HepG2 (cell line): ENCODE results near the gene CEP250. TPM values are rescaled to one million over a fixed set of nuclear protein-coding genes. Genes with fewer than 3 reads are reported as not detected.
A peak's percentile ranks its signal among the peaks of the same experiment; 100 is the strongest.

Source experiments
- CEBPB ChIP-seq: IDR thresholded peaks from 2 replicates; pipeline ENCODE4 v1.6.1; 2011; ENCODE audit warnings: low read depth, low read length, improper control_type of control experiment, borderline replicate concordance
- DNMT3B ChIP-seq: conservative IDR thresholded peaks from 2 replicates; pipeline ENCODE4 v1.6.1; 2016; ENCODE audit warnings: missing biosample characterization, control low read depth
- FOXA3 ChIP-seq: IDR thresholded peaks from 2 replicates; pipeline ENCODE4 v1.6.1; 2016; ENCODE audit warnings: missing genetic modification reagents, missing compliant biosample characterization
- KLF12 ChIP-seq: sonication (generic); formaldehyde crosslinking; IDR thresholded peaks from 2 replicates; pipeline ENCODE4 v1.4.0; 2020; ENCODE audit warnings: missing genetic modification reagents, borderline replicate concordance
- NFE2L1 ChIP-seq: sonication (generic); formaldehyde crosslinking; IDR thresholded peaks from 2 replicates; pipeline ENCODE4 v1.4.0; 2020; ENCODE audit warnings: missing genetic modification reagents, mild to moderate bottlenecking, borderline replicate concordance
- NR2F2 ChIP-seq: IDR thresholded peaks from 2 replicates; pipeline ENCODE4 v1.6.1; 2012; ENCODE audit warnings: low read depth, inconsistent platforms, borderline replicate concordance
- SIX4 ChIP-seq: sonication (generic); formaldehyde crosslinking; IDR thresholded peaks from 2 replicates; pipeline ENCODE4 v1.4.0; 2020; ENCODE audit warnings: missing genetic modification reagents
- SRSF1 ChIP-seq: fragments of 200-400 bp; formaldehyde crosslinking; optimal IDR thresholded peaks from 2 replicates; pipeline ENCODE3; 2017; ENCODE audit warnings: mild to moderate bottlenecking, low read depth, low read length, moderate library complexity
- STAT6 ChIP-seq: sonication (generic); formaldehyde crosslinking; IDR thresholded peaks from 2 replicates; pipeline ENCODE4 v1.4.0; 2020; ENCODE audit warnings: missing genetic modification reagents, mild to moderate bottlenecking, borderline replicate concordance
- THRA ChIP-seq: sonication (generic); formaldehyde crosslinking; IDR thresholded peaks from 2 replicates; pipeline ENCODE4 v1.4.0; 2020; ENCODE audit warnings: missing genetic modification reagents, borderline replicate concordance
- ZNF770 ChIP-seq: sonication (generic); formaldehyde crosslinking; IDR thresholded peaks from 2 replicates; pipeline ENCODE4 v1.5.0; 2020; ENCODE audit warnings: mild to moderate bottlenecking, missing genetic modification reagents
- polyA plus RNA-seq, 8 experiments: library from polyadenylated mRNA; depleted of rRNA in 3 of 8; stranded (reverse) in 7 of 8; unstranded in 1 of 8; fragments of >200 nt; fragmentation: Illumina TruSeq in 4 of 8; extraction: Trizol in 4 of 8; gene quantifications; 2 replicates each; pipeline versions ENCODE4 v1.2.1 to v1.2.3, GENCODE V29; 2011 to 2016; ENCODE audit warnings: low read depth in 4 of 8, missing spikeins in 1 of 8, mixed read lengths in 1 of 8; ENCODE audit not compliant: insufficient read depth in 1 of 8
- total RNA-seq, 5 experiments: library from RNA; depleted of rRNA; stranded (reverse); fragments of >200 nt; fragmentation: Illumina TruSeq; extraction: Trizol; gene quantifications; 2 replicates each; pipeline ENCODE4 v1.2.3, GENCODE V29; 2016; ENCODE audit warnings: low read depth in 1 of 5
- TF ChIP-seq, protein P1 (sequence below): sonication (generic); formaldehyde crosslinking; IDR thresholded peaks from 2 replicates; pipeline ENCODE4 v1.5.0; 2020; ENCODE audit warnings: mild to moderate bottlenecking, missing genetic modification reagents, borderline replicate concordance

The CEP250 gene
- total and polyA plus RNA-seq, 2 of the 13 experiments (the other 11 are each of a cell fraction or from before 2014, with no cell fraction given): 28.8 to 55.3 TPM

DNA sequence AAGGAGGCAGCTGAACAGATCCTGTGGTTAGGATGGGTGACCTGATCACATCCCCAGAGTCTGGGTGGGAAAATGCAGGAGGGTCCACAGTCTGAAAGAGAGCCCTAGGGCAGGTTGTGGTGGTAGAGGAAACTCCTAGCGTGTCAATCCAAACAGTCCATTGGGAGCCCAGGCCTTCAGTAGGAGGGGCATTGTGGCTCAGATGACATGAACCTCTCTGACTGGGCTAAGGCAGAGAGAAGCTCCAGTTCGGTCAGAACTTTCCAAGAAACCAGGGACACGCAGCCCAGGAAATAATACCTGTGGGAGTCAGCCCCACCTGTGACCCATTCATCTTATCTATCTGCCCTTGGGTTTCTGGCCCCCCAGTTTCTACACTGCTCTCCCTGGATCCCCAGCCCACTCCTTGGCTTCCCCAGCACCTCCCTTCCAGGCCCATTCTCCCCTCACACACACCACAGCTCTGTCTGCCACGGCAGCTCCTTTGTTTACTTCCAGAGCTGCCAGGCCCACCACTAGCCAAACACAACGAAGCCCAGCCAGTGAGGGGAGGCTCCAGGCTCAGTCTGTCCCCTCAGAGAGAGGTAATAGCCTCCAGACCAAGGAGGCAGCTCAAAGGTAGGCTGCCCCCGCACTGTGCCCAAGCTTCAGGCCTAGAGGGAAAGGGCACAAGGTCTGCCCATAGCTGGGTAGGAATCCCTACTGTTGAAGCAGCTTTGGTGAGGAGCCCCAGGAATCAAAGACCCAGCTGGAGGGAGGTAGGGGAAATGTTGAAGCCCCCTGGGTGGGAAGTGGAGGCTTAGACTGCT, 23.6 kb upstream of the CEP250 start (continued):
- TF ChIP-seq, protein P1, sequence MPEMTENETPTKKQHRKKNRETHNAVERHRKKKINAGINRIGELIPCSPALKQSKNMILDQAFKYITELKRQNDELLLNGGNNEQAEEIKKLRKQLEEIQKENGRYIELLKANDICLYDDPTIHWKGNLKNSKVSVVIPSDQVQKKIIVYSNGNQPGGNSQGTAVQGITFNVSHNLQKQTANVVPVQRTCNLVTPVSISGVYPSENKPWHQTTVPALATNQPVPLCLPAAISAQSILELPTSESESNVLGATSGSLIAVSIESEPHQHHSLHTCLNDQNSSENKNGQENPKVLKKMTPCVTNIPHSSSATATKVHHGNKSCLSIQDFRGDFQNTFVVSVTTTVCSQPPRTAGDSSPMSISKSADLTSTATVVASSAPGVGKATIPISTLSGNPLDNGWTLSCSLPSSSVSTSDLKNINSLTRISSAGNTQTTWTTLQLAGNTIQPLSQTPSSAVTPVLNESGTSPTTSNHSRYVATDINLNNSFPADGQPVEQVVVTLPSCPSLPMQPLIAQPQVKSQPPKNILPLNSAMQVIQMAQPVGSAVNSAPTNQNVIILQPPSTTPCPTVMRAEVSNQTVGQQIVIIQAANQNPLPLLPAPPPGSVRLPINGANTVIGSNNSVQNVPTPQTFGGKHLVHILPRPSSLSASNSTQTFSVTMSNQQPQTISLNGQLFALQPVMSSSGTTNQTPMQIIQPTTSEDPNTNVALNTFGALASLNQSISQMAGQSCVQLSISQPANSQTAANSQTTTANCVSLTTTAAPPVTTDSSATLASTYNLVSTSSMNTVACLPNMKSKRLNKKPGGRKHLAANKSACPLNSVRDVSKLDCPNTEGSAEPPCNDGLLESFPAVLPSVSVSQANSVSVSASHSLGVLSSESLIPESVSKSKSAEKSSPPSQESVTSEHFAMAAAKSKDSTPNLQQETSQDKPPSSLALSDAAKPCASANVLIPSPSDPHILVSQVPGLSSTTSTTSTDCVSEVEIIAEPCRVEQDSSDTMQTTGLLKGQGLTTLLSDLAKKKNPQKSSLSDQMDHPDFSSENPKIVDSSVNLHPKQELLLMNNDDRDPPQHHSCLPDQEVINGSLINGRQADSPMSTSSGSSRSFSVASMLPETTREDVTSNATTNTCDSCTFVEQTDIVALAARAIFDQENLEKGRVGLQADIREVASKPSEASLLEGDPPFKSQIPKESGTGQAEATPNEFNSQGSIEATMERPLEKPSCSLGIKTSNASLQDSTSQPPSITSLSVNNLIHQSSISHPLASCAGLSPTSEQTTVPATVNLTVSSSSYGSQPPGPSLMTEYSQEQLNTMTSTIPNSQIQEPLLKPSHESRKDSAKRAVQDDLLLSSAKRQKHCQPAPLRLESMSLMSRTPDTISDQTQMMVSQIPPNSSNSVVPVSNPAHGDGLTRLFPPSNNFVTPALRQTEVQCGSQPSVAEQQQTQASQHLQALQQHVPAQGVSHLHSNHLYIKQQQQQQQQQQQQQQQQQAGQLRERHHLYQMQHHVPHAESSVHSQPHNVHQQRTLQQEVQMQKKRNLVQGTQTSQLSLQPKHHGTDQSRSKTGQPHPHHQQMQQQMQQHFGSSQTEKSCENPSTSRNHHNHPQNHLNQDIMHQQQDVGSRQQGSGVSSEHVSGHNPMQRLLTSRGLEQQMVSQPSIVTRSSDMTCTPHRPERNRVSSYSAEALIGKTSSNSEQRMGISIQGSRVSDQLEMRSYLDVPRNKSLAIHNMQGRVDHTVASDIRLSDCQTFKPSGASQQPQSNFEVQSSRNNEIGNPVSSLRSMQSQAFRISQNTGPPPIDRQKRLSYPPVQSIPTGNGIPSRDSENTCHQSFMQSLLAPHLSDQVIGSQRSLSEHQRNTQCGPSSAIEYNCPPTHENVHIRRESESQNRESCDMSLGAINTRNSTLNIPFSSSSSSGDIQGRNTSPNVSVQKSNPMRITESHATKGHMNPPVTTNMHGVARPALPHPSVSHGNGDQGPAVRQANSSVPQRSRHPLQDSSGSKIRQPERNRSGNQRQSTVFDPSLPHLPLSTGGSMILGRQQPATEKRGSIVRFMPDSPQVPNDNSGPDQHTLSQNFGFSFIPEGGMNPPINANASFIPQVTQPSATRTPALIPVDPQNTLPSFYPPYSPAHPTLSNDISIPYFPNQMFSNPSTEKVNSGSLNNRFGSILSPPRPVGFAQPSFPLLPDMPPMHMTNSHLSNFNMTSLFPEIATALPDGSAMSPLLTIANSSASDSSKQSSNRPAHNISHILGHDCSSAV (CRISPR knock-in tag): no peak
- TF ChIP-seq KLF12 (CRISPR knock-in tag) (no peak), FOXA3 (CRISPR knock-in tag) (peak; percentile 86), DNMT3B (CRISPR knock-in tag) (no peak), ZNF770 (no peak), CEBPB (no peak), NR2F2 (no peak), SRSF1 (no peak), SIX4 (CRISPR knock-in tag) (no peak), THRA (CRISPR knock-in tag) (no peak), STAT6 (CRISPR knock-in tag) (no peak), NFE2L1 (CRISPR knock-in tag) (no peak)
